Measurements from ENCODE around the gene WDR90.

WDR90 gene

DNA sequence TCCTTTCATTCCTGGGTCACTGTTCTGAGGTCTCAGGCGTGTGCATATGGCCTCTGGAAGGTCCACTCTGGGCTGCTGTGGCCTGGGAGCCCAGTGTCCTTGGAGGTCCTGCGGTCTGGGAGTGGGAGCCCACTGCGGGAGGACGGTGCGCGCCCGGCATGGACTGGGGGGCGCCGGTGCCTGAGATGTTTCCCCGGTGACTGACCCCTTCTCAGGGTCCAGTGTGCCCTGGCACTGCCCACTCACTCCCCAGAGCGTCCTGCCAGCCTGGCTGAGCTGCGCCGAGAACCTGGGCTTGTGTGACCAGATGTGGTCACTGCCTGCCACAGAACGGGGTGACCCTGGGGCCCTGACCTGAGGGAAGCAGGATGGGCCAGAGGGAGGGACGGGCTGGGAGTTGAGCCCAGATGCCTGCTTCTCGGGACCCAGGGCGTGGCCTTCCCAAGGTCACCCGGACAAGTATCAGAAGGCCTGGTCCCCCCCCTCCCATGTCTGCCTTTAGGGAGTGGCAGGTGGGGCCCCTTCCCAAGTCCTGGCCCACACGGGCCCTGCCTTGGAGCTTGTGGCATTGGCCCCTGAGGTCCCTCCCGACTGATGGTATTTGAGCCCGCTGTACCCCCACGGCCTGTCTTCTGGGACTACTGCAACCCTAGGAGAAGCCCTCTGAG lies 25.2 kb downstream of the WDR90 start:
- DNase-seq (ENCODE audit: extremely low spot score) = no peak

DNA sequence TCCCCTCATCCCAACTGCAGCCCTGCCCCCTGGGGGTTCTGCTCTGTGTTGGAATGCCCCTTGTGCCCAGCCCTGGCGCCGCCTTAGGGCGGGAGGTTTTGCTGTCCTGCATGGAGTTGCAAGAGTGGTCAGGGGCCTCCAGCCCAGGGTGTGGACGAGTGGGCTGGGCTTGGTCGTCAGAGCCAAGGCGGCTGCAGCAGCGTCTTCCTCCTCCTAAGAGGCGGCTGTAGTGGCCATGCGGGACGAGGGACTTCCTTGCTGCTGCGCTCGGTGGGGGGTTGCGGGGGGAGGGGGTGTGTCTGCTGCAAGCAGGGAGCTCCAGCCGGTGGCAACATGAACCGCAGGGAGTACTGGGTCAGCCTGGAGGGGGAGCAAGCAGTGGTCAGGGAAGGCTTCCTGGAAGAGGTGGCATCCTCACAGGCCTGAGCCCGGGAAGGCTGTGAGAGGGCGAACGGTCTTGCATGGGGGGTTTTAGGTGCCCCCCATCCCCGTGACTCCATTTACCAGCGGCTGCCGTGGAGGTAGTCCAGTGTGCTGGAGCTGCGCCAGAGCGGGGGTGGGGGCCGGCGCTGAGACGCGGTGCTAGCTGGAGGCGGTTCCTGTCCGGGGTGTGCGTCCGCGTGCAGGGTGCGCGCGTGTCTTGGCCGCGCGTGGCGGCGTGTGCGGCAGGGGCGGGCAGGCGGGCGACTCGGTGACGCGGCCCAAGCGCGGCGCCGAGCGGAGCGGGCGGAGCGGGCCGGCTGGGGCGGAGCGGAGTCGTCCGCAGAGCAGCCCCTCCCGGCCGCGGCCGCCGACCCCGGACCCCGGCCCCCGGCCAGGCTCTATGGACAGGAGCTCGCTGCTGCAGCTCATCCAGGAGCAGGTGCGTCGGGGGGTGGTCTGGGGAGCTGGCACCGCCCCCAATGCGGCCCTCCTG lies 26.1 kb downstream of the WDR90 start, which contains the start of gene RHBDL1:
Gene RHBDL1, plus strand, starts transcription at position 704 of the 916 bp plus-strand sequence. Its CDS starts 120 bp downstream, at position 824.
- no peak for DNase-seq (ENCODE audit: extremely low spot score)
- ChIA-PET POLR2A (no interaction called here), CTCF (interaction anchor here (1.0 to 1.6 kb wide), 6 partner anchors 8 to 27 kb away, joined by 3 to 5 read pairs (median 4); partner anchors contain the start of gene JMJD8)
- TF ChIP-seq, protein P1, sequence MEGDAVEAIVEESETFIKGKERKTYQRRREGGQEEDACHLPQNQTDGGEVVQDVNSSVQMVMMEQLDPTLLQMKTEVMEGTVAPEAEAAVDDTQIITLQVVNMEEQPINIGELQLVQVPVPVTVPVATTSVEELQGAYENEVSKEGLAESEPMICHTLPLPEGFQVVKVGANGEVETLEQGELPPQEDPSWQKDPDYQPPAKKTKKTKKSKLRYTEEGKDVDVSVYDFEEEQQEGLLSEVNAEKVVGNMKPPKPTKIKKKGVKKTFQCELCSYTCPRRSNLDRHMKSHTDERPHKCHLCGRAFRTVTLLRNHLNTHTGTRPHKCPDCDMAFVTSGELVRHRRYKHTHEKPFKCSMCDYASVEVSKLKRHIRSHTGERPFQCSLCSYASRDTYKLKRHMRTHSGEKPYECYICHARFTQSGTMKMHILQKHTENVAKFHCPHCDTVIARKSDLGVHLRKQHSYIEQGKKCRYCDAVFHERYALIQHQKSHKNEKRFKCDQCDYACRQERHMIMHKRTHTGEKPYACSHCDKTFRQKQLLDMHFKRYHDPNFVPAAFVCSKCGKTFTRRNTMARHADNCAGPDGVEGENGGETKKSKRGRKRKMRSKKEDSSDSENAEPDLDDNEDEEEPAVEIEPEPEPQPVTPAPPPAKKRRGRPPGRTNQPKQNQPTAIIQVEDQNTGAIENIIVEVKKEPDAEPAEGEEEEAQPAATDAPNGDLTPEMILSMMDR (IDR thresholded peaks at IDR 0.05; ENCODE audit: control extremely low read depth, extremely low read depth, low read depth, missing control alignments) = no peak

More for the DNA sequence above, 25.2 kb downstream of the WDR90 start:
- ChIA-PET CTCF (interaction anchor here (1.4 to 1.6 kb wide), 3 partner anchors 11 to 15 kb away, joined by 3 to 5 read pairs (median 3); no protein-coding TSS in a partner anchor), POLR2A (no interaction called here)
- TF ChIP-seq, protein P1 (IDR thresholded peaks at IDR 0.05; ENCODE audit: control extremely low read depth, extremely low read depth, low read depth, missing control alignments) = no peak

DNA sequence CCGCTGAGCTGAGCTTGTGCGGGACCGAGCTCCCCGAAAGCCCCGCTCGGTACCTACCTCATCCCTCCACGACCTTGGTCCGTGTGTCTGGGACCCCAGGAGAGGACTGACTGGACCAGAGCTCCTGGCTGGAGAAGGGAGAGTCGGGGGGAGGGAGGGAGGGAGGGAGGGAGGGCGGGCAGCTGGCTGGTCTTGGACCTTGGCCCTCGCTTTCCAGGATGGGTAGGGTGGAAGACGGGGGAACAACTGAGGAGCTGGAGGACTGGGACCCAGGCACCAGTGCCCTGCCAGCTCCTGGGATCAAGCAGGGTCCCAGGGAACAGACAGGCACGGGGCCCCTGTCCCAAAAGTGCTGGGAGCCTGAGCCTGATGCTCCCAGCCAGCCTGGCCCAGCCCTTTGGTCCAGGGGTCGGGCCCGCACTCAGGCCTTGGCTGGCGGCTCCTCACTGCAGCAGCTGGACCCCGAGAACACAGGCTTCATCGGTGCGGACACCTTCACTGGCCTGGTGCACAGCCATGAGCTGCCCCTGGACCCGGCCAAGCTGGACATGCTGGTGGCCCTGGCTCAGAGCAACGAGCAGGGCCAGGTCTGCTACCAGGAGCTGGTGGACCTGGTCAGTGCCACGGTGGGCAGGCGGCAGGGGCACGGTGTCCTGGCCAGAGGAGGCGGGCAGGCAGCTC lies 26.9 kb downstream of the WDR90 start:
- CTCF ChIA-PET = interaction anchor here (1.0 to 1.6 kb wide), 5 partner anchors 8 to 28 kb away, joined by 3 to 5 read pairs (median 4); partner anchors contain the start of gene JMJD8
- TF ChIP-seq, protein P1 (IDR thresholded peaks at IDR 0.05; ENCODE audit: control extremely low read depth, extremely low read depth, low read depth, missing control alignments) = no peak
- POLR2A ChIA-PET = no interaction called here
- no peak for DNase-seq (ENCODE audit: extremely low spot score)

DNA sequence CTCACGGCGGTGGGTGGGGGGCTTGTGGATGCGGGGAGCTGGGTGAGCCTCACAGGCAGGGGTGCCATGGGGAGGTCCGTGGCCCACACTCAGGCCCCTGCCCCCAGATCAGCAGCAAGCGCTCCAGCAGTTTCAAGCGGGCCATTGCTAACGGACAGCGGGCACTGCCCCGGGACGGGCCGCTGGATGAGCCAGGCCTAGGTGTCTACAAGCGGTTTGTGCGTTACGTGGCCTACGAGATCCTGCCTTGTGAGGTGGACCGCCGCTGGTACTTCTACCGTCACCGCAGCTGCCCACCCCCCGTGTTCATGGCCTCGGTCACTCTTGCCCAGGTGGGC lies 27.4 kb downstream of the WDR90 start:
- TF ChIP-seq, protein P1 (IDR thresholded peaks at IDR 0.05; ENCODE audit: control extremely low read depth, extremely low read depth, low read depth, missing control alignments) = no peak
- DNase-seq (ENCODE audit: extremely low spot score) = no peak
- CTCF ChIA-PET = interaction anchor here (1.3 to 1.4 kb wide), 2 partner anchors 9 to 28 kb away, joined by 3 to 4 read pairs; no protein-coding TSS in a partner anchor
- POLR2A ChIA-PET = no interaction called here

DNA sequence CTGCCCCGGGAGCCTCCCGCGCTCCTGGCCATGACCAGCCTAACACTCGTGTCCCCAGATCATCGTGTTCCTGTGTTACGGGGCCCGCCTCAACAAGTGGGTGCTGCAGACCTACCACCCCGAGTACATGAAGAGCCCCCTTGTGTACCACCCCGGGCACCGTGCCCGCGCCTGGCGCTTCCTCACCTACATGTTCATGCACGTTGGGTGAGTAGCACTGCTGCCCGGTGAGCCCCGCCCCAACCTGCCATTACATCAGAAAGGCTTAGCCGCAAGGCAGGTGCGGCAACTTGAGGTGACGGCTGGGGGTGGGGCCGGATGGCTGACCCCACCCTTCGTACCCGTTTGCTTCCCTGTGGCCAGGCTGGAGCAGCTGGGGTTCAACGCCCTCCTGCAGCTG lies 27.7 kb downstream of the WDR90 start:
- TF ChIP-seq, protein P1 (IDR thresholded peaks at IDR 0.05; ENCODE audit: control extremely low read depth, extremely low read depth, low read depth, missing control alignments) = no peak
- DNase-seq (ENCODE audit: extremely low spot score) = no peak
- POLR2A ChIA-PET = no interaction called here
- CTCF ChIA-PET = interaction anchor here (0.7 to 1.4 kb wide), 3 partner anchors 10 to 29 kb away, joined by 3 to 4 read pairs (median 3); partner anchors contain the start of gene WDR90
